GM19328 (cell line): ENCODE data around the gene NOL4L.

Experiments
- ATAC-seq: cut with Tn5 transposase; IDR thresholded peaks from one replicate; pipeline ENCODE4 v1.9.1; 2021; ENCODE audit warnings: mild to moderate bottlenecking, moderate library complexity; ENCODE audit not compliant: unreplicated experiment

Gene NOL4L, protein sequence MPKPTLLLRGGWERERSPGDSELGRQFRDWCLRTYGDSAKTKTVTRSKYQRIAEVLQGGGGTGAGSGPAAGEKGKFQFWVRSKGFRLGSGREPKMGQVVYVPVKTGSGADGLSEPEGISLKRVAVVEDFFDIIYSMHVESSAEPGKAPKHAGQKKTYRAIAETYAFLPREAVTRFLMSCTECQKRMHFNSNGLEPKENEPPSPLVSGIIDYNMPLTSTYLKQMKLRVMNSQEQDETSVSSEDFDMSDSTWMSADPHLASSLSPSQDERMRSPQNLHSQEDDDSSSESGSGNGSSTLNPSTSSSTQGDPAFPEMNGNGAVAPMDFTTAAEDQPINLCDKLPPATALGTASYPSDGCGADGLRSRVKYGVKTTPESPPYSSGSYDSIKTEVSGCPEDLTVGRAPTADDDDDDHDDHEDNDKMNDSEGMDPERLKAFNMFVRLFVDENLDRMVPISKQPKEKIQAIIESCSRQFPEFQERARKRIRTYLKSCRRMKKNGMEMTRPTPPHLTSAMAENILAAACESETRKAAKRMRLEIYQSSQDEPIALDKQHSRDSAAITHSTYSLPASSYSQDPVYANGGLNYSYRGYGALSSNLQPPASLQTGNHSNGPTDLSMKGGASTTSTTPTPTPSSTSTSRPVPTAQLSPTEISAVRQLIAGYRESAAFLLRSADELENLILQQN

DNA sequence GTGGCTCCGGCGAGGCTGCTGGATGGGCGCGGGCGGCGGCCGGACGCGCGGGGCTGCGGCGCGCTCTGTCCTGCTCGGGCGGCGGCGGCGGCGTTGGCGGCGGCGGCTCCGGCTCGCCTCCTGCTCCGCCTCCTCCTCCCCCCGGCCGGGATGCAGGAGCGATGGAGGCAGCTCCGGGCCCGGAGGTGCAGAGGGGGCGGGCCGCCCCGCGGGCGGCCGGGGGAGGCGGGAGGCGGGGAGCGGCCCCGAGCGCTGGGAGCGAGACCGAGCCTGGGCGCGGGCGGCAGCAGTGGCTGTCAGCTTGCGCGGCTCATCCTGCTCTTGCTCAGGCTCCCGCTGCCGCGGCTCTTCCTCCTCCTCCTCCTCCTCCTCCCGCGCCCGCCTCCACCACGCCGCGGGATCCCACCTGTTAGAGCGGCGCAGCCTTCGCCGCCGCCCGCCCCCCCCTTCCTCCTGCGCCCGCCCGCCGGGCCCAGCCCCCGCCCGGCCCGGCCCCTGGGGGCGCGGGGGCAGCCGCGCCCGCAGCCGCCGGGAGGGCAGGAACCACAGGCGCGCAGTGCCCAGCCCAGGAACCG, at the start of gene NOL4L:
TSS of gene NOL4L (minus strand) at position 323 of the 575 bp plus-strand sequence. CDS start 443 bp downstream, outside the sequence.
- no peak for ATAC-seq

DNA sequence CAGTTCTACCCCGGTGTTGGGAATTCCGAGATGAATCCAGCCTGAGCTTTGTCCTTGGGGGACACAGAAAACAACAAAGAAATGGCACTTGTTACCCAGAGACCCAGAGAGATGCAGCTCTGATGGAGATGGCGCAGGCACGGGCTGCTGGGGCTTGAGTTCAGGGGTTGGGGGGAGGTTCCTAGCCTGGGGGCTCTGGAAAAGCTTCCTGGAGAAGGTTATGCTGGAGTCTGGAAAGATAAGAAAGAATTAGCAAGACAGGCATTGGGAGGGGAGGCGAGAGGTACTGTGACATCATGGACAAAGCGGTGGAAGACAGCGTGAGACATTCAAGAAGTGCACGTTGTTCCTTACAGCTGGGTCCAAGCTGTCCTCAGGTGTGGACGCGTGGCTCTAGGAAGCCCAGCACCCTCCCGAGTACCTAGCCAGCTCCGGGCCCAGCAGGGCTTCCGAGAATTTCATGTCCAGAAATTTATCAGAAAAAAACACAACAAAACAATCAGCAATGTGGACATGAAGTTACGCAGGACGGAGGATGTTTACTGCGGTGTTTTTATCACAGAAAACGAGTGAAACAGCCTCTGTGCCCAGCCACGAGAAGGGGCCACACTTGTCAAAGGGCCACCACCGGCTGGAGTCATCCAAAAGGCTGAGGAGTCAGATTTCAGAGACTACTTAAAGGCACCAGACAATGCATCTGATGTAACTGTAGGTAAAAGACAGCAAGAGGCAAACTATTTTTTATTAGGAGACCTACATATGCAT, 49.1 kb upstream of the NOL4L start:
- no peak for ATAC-seq

DNA sequence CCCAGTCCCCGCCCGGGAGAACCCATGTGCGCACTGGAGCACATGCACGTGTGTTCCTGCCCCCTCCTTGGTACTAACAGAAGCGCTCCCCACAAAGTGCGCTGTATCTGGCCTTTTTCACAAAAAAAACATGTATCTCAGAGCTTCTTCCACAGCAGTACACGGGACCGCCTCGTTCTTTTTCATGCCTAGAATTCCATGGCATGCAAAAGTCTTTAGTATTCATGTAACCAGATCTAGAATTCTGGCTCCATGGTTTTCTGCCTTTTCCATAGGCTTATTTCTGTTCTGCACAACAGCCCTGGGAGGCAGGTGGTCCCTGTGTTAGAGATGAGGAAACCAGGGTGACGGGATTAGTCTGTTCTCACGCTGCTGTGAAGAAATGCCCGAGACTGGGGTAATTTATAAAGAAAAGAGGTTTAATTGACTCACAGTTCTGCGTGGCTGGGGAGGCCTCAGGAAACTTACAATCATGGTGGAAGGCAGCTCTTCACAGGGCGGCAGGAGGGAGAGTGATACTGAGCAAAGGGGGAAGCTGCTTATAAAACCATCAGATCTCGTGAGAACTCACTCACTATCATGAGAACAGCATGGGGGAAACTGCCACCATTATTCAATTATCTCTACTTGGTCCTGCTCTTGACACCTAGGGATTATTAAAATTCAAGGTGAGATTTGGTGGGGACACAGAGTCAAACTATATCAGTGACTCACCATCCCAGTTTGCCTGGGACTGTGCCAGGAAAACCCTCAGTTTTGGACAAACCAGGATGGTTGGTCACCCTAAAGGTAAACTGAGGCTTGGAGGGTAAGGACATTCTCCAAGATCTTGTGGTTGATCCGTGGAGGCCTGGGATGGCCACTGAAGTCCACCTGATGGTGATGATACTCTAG, 47.6 kb upstream of the NOL4L start:
- ATAC-seq = no peak

DNA sequence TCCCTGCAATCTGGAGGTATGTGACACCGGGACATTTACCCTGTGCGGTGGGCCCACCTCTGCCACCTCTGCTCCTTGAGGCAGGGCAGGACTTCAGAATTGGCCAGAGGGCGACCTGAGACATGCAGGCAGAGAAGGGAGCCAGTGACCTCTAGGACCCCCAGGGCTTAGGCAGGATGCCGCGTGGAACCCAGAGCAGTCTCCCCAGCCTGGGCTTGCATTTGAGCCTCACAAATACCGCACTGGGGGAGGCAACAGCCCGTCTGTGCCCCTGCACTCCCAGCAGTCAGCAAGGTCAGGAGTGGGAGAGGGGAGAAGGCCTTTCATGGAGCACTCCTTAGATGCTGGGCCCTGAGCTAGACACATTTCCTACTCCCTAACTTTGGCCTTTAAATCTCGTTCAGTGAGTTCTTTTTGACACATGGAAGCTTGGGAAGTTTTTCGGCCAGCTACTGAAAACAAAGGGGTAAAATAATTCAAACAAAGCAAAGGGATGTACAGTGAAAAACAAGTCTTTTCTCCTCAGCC, 46.9 kb upstream of the NOL4L start:
- ATAC-seq = no peak

DNA sequence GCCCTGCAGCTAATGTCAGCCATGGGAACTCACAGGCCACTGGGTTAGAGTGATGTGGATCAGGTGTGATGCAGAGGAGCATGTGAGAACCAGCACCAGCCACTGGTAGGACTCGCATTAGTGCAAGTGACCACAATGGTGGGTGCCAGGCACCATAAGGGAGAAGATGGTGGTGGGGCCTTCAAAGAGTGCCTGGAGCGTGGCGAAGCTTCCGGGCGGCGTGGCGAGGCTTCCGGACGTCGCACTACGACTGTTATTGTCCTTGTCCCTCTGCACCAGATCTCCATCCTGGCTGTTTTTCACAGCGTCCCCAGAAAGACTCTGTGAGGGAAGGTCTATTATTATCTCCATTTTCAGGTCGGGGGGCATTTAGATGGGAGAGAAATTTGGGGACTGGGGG, 44.7 kb upstream of the NOL4L start:
- no peak for ATAC-seq

DNA sequence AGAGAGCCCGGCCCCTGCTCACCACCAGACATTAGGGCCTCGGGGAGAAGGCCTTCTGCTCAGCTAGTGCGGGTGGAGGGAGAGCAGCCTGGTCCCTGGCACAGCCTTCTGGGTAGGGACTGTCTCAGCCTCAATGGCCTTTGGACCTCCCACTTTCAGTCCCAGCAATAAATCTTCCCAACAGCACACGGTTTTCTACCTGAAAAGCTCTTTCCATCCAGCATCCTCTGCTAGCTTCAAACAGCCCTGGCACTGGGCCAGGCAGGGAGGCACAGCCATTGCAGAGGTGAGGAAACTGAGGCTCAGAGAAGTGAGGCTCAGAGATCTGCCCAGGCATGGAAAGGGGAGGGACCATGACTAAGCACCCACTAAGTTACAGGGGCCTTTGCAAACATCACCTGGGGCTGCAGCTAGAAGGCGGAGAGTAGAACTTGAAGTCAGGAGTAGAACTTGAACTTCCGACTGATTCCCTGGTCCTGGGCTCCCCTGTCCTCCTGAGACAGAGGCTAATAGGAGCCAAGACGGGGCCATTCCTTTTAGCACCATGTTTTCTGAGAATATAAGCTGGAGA, 43.9 kb upstream of the NOL4L start:
- no peak for ATAC-seq

DNA sequence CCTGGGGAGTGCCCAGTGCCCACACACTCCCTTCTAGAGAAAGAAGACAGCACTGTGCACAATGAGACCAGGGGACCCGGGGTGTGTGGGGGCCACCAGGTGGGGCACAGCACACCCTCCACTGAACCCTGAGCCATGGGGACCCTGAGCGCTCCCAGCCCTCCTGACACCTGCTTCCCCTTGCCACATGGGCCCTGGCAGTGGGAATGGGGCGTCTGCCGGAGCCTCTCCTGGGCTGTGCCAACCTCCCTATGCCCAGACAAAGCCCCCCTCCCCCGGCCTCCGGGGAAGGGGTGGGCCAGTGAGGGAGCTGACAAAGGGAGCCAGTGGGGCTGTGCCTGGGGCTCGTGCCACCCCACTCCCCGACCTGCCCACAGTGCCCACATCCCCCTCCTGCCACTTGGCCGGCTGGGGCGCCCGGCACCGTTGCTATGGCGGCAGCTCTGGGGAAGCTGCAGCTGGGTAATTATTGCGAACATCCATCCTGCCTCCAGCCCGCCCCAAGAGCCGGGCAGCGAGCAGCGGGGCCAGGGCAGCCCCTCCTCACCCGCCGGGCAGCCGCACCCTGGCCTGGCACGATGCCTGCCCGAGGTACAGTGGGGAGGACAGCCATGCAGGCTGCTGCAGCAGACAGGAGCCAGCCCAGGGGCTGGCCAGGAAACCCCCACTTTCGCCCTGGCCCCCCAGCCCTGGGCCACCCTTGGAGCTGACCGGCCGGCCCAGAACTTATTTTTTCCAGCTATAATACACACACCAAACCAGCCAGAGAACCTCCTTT, 41.9 kb upstream of the NOL4L start:
- ATAC-seq = no peak

DNA sequence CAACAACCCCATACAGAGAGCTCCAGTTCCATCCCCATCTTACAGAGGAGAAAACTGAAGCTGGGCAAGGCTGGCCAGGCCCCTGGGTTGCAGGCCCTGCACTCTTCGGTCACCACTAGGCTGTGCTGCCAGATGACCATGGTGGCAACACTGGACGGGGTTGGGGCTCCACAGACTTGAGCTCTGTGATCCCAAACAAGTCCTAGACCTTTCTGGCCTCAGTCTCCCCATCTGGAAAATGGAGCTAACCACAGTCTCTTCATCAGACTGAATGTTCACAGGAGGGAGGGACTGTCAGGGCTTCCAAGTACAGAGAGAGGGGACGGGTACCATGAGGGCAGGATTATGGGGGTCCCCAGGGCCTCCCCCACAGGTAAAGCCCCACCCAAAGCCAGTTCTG, 41.3 kb upstream of the NOL4L start:
- ATAC-seq = no peak

DNA sequence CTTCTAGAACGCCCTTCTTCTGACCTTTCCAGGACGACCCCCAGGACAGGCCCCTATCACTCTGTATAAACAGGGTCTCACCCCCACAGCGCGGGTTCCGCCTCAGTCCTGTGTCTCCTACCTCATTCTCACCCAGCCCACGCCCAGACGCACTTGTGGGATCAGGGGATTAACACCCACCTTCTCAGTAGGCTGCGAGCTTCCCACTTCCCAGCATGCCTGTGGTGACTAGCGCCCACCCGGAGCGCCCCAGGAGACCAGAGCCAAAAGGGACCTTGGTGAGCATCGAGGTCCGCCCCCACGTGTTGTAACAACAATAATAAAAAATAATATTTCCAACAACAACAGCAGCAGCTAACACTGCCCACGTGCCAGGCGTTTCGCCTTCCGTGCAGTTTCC, 40.9 kb upstream of the NOL4L start:
- ATAC-seq = no peak

DNA sequence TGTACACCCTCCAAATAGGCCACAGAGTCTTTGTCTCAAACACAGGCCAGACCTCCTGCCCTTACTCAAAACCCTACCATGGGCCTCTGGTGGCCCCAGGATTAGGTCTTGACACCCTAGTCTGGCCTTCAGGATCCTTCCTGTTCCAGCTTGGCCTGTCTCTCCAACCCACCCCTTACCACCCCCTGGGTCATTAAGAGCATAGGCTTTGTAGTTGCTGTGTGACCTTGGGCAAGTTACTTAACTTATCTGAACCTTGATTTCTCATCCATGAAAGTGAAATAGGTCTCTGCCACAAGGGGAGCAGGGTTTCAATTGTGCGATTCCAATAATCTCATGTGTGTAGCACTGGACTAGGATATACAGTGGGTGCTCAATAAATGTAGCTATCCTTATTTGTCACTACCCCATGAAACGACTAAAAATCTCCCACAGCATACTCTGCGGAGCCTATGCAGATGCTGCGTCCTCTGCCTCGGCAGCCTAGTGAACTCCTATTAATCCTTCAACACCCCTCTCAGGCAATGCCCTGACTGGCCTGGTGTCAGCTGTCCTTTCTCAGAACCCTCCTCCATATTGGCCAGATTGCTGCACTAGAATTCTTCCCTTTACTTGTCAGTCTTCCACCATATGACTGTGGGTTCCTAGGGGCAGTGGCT, 39.7 kb upstream of the NOL4L start:
- no peak for ATAC-seq

DNA sequence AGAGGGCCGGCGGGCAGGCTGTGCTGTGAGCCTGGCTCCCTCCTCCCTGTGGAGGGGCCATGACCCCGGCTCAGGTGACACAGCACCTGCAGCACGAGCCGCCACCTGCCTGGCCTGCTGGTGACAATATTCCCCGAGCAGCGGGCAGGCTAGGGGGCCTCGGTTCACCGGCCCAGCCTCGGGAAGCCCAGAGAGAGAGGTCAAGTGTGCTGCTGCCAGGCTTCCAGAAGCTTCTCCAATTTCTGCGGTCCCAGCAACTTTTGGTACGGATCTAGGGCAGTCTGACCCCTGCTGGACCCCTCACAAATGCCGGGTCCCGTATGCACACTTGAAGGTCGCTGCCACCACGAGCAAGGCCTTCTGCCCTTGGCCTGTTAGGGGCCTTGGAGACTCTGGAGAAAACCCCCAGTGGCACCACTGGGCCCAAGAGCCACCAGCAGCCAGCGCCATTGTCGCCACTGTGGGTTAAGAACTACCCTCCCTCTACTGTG, 38.6 kb upstream of the NOL4L start:
- no peak for ATAC-seq

DNA sequence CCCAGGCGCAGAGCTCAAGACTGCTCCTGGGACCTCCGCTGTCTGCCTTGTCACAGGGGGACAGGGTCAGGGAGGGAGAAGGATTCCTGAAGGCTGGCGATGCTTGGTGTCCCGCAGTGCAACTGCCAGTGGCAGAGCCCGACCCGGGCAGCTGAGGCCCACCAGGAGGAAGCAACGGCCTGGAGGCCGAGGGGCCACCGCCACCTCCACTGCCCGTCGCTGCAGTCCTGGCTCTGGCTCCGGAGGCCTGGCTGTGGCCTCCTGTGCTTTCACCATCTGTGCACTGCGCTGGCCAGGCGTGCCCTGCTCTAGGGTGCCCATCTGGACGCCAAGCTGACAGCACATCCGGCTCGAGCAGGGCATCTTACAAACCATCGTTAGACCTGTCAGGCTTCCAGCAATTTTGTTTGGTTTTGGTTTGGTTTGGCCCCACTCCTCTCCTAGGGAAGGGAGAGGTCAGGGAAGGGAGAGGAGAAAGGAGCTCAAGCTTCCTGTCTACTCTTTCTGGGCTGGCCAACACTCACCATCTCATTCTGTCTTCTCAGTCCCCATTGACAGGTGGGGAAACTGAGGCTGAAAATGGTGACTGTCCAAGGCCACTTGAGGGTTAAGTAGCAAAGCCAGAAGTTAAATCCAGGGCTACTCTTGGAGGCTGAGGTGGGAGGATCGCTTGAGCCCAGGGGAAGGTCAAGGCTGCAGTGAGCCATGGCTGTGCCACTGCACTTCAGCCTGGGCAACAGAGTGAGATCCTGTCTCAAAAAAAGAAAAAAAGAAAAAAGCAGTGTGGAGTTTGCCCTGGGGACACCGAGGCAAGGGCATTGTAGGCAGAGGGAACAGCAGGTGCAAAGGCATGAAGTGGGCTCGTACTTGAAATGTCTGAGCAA, 37.7 kb upstream of the NOL4L start:
- no peak for ATAC-seq

DNA sequence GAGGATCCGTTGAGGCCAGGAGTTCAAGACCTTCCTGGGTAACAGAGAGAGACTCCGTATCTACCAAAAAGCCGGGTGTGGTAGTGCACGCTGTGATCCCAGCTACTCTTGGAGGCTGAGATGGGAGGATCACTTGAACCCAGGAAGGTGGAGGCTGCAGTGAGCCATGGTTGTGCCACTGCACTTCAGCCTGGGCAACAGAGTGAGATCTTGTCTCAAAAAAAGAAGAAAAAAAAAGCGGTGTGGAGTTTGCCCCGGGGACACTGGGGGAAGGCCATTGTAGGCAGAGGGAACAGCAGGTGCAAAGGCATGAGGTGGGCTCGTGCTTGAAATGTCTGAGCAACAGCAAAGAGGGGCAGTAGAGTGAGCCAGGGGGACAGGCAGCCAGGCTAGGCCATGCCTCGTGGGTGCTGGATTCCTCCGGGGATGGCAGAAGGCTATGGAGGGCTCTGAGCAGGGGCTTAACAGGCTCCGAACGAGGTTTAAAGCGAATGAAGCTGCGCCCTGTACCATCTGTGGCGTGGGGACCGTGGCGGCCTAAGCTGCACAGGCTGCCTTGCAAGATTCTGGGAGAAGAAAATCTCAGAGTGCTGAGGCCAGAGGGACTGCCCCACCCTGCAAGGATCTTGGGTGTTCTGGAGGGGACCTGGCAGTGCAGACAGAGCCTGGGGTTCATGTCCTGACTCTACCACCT, 36.9 kb upstream of the NOL4L start:
- ATAC-seq = no peak

DNA sequence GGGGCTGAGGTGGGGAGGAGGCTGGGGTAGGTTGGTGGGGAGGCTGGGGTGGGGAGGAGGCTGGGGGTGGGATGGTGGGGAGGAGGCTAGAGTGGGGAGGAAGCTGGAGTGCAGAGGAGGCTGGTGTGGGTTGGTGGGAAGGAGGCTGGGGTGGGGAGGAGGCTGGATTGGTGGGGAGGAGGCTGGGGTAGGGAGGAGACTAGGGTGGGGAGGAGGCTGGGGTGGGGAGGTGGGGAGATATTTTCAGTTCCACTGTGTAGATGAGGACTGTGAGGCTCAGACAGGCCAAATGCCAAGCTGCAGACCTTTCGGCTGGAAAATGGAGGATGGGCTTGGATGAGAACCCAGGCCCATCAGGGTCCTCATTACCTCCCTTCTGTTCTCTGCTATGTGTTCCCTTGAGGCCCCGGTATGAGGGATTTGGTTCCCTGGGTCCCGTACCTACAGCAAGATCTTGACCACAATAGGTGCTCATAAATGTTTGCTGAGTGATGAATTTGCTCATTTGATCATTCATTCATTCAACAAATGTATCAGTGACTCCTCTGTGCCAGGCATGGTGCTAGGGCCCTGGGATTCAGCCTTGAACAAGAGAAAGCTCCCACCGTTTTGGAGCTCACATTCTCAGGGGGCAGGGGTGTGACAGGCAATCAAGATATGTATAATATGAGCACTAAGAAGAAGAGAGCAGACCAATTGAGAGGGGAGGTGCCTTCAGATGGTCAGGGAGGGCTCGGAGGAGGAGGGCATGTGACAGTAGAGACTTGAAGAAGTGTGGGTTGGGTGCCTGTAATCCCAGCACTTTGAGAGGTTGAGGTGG, 36.1 kb upstream of the NOL4L start:
- ATAC-seq = no peak

DNA sequence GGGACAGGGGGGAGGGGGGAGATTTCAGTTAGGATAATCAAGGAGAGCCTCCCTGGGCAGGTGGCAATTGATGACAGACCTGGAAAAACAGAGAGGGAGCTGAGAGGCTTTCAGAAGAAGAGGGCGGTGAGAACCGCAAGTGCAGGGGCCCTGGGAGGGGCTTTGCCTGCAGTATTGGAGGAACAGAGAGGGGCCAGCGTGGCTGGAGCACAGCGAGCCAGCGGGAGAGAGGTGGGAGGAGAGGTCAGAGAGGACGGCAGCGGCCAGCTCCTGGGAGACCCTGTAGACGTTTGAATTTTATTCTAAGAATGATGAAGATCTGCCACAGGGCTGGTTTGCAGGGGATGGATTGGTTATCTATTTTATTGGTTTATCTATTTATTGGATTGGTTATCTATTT, 34.5 kb upstream of the NOL4L start:
- ATAC-seq = no peak

DNA sequence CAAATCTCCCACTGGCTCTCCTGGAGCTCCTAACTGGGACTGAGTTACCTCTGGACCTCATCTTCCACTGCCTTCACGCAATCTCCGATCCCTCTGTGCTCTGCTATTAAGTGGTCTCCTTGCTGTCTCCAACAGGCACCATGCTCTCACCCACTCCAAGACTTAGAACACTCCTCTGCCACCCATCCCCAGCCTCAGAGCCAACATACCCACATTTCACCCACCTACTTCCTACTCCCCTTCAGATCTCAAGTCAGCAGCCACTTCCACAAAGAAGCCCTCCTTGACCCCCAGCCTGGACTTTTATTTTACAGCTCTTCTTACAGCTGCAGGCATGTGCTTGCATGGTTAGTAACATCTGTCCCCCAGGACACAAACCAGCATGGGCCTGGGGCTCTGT, 29.6 kb upstream of the NOL4L start:
- no peak for ATAC-seq
